C4-2B (cell line): ENCODE measurements around the gene LGALS7B.

Source experiments
- CTCF ChIP-seq: fragments of 450-650 bp; conservative IDR thresholded peaks from 2 replicates; pipeline ENCODE4 v1.5.1; 2017; ENCODE audit warnings: mild to moderate bottlenecking
- ZFX ChIP-seq: fragments of 450-650 bp; IDR thresholded peaks from 2 replicates; pipeline ENCODE4 v1.6.1; 2017

GRCh38 chr19:38769635-38770211, 19.3 kb upstream of the LGALS7B start:
- TF ChIP-seq CTCF (peak; percentile 78), ZFX (no peak)
